ENCODE data around the gene STRIP2.

DNA sequence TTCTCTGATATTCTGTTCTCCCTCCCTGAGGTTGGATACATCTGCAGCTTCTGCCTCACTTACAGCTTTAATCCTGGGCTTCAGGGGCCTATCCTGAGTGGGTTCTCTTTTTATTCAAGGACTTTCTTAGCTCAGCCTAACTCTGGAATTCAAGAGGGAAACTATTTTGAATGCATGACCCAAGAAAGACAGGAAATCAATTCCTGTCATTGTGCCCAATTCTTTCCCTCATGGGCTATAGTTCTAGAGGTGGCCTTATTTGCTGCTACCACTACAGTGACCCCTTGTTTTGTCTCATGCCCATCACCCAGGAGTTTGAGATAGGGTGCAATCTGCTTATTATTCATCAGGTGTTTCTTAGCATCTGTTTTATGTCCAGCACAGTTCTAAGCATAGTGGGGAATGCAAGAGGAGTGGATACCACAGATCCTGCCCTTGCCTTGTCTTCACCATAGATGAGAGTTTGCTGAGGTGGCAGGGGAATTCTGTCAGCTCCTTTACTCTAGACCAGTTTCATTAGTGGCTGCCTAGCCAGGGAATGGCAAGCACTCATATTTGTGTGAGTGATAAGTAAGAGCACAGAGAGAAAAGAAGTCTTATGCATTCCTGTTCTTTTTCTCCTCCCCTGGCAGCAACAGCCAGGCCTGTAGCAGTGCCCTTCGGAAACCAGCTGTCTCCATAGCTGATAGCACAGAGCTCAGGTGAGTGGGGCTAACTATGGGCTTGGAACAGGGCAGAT, 19.4 kb downstream of the STRIP2 start:
- TF ChIP-seq, protein P1, sequence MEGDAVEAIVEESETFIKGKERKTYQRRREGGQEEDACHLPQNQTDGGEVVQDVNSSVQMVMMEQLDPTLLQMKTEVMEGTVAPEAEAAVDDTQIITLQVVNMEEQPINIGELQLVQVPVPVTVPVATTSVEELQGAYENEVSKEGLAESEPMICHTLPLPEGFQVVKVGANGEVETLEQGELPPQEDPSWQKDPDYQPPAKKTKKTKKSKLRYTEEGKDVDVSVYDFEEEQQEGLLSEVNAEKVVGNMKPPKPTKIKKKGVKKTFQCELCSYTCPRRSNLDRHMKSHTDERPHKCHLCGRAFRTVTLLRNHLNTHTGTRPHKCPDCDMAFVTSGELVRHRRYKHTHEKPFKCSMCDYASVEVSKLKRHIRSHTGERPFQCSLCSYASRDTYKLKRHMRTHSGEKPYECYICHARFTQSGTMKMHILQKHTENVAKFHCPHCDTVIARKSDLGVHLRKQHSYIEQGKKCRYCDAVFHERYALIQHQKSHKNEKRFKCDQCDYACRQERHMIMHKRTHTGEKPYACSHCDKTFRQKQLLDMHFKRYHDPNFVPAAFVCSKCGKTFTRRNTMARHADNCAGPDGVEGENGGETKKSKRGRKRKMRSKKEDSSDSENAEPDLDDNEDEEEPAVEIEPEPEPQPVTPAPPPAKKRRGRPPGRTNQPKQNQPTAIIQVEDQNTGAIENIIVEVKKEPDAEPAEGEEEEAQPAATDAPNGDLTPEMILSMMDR (IDR thresholded peaks at IDR 0.05 in 2 of 3, conservative IDR thresholded peaks at IDR 0.05 in 1 of 3; ENCODE audit: borderline replicate concordance in 1 of 3, insufficient read depth in 1 of 3, low read depth in 2 of 3, low read length in 2 of 3): no peak
- TF ChIP-seq EZH2phosphoT487 (IDR thresholded peaks at IDR 0.05; ENCODE audit: borderline replicate concordance): no peak
- no peak for TF ChIP-seq JUND (IDR thresholded peaks at IDR 0.05)
- TF ChIP-seq RAD21 (IDR thresholded peaks at IDR 0.05; ENCODE audit: low read depth): no peak
- TF ChIP-seq, protein P2, sequence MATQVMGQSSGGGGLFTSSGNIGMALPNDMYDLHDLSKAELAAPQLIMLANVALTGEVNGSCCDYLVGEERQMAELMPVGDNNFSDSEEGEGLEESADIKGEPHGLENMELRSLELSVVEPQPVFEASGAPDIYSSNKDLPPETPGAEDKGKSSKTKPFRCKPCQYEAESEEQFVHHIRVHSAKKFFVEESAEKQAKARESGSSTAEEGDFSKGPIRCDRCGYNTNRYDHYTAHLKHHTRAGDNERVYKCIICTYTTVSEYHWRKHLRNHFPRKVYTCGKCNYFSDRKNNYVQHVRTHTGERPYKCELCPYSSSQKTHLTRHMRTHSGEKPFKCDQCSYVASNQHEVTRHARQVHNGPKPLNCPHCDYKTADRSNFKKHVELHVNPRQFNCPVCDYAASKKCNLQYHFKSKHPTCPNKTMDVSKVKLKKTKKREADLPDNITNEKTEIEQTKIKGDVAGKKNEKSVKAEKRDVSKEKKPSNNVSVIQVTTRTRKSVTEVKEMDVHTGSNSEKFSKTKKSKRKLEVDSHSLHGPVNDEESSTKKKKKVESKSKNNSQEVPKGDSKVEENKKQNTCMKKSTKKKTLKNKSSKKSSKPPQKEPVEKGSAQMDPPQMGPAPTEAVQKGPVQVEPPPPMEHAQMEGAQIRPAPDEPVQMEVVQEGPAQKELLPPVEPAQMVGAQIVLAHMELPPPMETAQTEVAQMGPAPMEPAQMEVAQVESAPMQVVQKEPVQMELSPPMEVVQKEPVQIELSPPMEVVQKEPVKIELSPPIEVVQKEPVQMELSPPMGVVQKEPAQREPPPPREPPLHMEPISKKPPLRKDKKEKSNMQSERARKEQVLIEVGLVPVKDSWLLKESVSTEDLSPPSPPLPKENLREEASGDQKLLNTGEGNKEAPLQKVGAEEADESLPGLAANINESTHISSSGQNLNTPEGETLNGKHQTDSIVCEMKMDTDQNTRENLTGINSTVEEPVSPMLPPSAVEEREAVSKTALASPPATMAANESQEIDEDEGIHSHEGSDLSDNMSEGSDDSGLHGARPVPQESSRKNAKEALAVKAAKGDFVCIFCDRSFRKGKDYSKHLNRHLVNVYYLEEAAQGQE (IDR thresholded peaks at IDR 0.05; ENCODE audit: low read depth): no peak
- TF ChIP-seq EZH2 (IDR thresholded peaks at IDR 0.05): no peak
- TF ChIP-seq SIN3A (IDR thresholded peaks at IDR 0.05; ENCODE audit: low read depth): no peak
- no peak for TF ChIP-seq POLR2A (IDR thresholded peaks at IDR 0.05; ENCODE audit: borderline replicate concordance, extremely low read depth, insufficient read depth, insufficient read length)
- TF ChIP-seq, protein P3, sequence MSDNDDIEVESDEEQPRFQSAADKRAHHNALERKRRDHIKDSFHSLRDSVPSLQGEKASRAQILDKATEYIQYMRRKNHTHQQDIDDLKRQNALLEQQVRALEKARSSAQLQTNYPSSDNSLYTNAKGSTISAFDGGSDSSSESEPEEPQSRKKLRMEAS (IDR thresholded peaks at IDR 0.05): no peak
- no peak for TF ChIP-seq EGR1 (IDR thresholded peaks at IDR 0.05; ENCODE audit: low read depth)
- TF ChIP-seq, protein P4, sequence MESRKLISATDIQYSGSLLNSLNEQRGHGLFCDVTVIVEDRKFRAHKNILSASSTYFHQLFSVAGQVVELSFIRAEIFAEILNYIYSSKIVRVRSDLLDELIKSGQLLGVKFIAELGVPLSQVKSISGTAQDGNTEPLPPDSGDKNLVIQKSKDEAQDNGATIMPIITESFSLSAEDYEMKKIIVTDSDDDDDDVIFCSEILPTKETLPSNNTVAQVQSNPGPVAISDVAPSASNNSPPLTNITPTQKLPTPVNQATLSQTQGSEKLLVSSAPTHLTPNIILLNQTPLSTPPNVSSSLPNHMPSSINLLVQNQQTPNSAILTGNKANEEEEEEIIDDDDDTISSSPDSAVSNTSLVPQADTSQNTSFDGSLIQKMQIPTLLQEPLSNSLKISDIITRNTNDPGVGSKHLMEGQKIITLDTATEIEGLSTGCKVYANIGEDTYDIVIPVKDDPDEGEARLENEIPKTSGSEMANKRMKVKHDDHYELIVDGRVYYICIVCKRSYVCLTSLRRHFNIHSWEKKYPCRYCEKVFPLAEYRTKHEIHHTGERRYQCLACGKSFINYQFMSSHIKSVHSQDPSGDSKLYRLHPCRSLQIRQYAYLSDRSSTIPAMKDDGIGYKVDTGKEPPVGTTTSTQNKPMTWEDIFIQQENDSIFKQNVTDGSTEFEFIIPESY (IDR thresholded peaks at IDR 0.05; ENCODE audit: extremely low read depth, insufficient replicate concordance, low read length): no peak
- TF ChIP-seq ZNF274 (IDR thresholded peaks at IDR 0.05; ENCODE audit: low read depth, low read length): no peak
- TF ChIP-seq CEBPB (IDR thresholded peaks at IDR 0.05; ENCODE audit: low read depth): no peak
